SK-N-SH treated with all-trans-retinoic acid at 6 μM for 48 hours (cell line): ENCODE measurements around the gene MPZL2.

Source experiments
- ATAC-seq: fragments of 200-7000 bp; cut with Tn5 transposase; 3 replicates; pipeline ENCODE4 v1.9.1; 2020; ENCODE audit warnings: mild to moderate bottlenecking, moderate library complexity
- ARNTL ChIP-seq: fragments of 450-650 bp; formaldehyde crosslinking; IDR thresholded peaks from 2 replicates; pipeline ENCODE4 v1.5.0; 2020; ENCODE audit warnings: low read depth, mild to moderate bottlenecking, moderate library complexity, borderline replicate concordance
- BACH2 ChIP-seq: fragments of 250-450 bp; sonication (Bioruptor Pico); IDR thresholded peaks from 2 replicates; pipeline ENCODE4 v1.9.0; 2021; ENCODE audit warnings: mild to moderate bottlenecking, borderline replicate concordance
- CSDC2 ChIP-seq: fragments of 250-450 bp; sonication (Bioruptor Pico); IDR thresholded peaks from 2 replicates; pipeline ENCODE4 v1.5.0; 2020; ENCODE audit warnings: mild to moderate bottlenecking, moderate library complexity
- ESRRG ChIP-seq: fragments of 250-450 bp; sonication (Bioruptor Pico); IDR thresholded peaks from 2 replicates; pipeline ENCODE4 v1.6.1; 2021; ENCODE audit warnings: mild to moderate bottlenecking
- GLIS3 ChIP-seq: fragments of 250-450 bp; sonication (Bioruptor Pico); IDR thresholded peaks from 2 replicates; pipeline ENCODE4 v1.5.0; 2020; ENCODE audit warnings: mild to moderate bottlenecking, moderate library complexity
- ISL1 ChIP-seq: fragments of 250-450 bp; sonication (Bioruptor Pico); IDR thresholded peaks from 2 replicates; pipeline ENCODE4 v2.1.2; 2022; ENCODE audit warnings: mild to moderate bottlenecking, moderate library complexity
- OSR1 ChIP-seq: fragments of 250-450 bp; sonication (Bioruptor Pico); IDR thresholded peaks from 2 replicates; pipeline ENCODE4 v1.8.0; 2022; ENCODE audit warnings: moderate library complexity, mild to moderate bottlenecking, inconsistent platforms
- PPARA ChIP-seq: fragments of 250-450 bp; sonication (Bioruptor Pico); IDR thresholded peaks from 2 replicates; pipeline ENCODE4 v1.5.0; 2020; ENCODE audit warnings: mild to moderate bottlenecking, borderline replicate concordance
- RARB ChIP-seq: fragments of 250-450 bp; sonication (Bioruptor Pico); IDR thresholded peaks from 2 replicates; pipeline ENCODE4 v1.8.0; 2021; ENCODE audit warnings: mild to moderate bottlenecking, moderate library complexity
- SNAI2 ChIP-seq: fragments of 250-450 bp; sonication (Bioruptor Pico); IDR thresholded peaks from 2 replicates; pipeline ENCODE4 v1.5.0; 2020; ENCODE audit warnings: mild to moderate bottlenecking, moderate library complexity
- TCF4 ChIP-seq: fragments of 250-450 bp; sonication (Bioruptor Pico); IDR thresholded peaks from 2 replicates; pipeline ENCODE4 v1.8.0; 2021; ENCODE audit warnings: mild to moderate bottlenecking, moderate library complexity, borderline replicate concordance
- TOX ChIP-seq: fragments of 250-450 bp; sonication (Bioruptor Pico); IDR thresholded peaks from 2 replicates; pipeline ENCODE4 v1.8.0; 2021; ENCODE audit warnings: mild to moderate bottlenecking, moderate library complexity, borderline replicate concordance
- ZC3H10 ChIP-seq: fragments of 250-450 bp; sonication (Bioruptor Pico); IDR thresholded peaks from 2 replicates; pipeline ENCODE4 v1.5.1; 2021; ENCODE audit warnings: mild to moderate bottlenecking, moderate library complexity
- ZFP3 ChIP-seq: fragments of 250-450 bp; sonication (Bioruptor Pico); IDR thresholded peaks from 2 replicates; pipeline ENCODE4 v1.5.0; 2020; ENCODE audit warnings: mild to moderate bottlenecking, moderate library complexity
- ZFP30 ChIP-seq: fragments of 450-650 bp; formaldehyde crosslinking; IDR thresholded peaks from 2 replicates; pipeline ENCODE4 v1.5.0; 2022; ENCODE audit warnings: mild to moderate bottlenecking, moderate library complexity
- ZNF565 ChIP-seq: fragments of 450-650 bp; formaldehyde crosslinking; conservative IDR thresholded peaks from 2 replicates; pipeline ENCODE4 v1.5.0; 2020; ENCODE audit warnings: low read depth, mild to moderate bottlenecking, moderate library complexity
- ZNF70 ChIP-seq: fragments of 450-650 bp; formaldehyde crosslinking; IDR thresholded peaks from 2 replicates; pipeline ENCODE4 v1.5.0; 2020; ENCODE audit warnings: mild to moderate bottlenecking, moderate library complexity
- ZNF8 ChIP-seq: fragments of 450-650 bp; formaldehyde crosslinking; IDR thresholded peaks from 2 replicates; pipeline ENCODE4 v1.5.0; 2020; ENCODE audit warnings: mild to moderate bottlenecking, moderate library complexity
- TF ChIP-seq, protein P1 (sequence below): fragments of 250-450 bp; sonication (Bioruptor Pico); IDR thresholded peaks from 2 replicates; pipeline ENCODE4 v1.5.1; 2021; ENCODE audit warnings: mild to moderate bottlenecking, moderate library complexity
- TF ChIP-seq, protein P2 (sequence below): fragments of 250-450 bp; sonication (Bioruptor Pico); IDR thresholded peaks from 2 replicates; pipeline ENCODE4 v1.8.0; 2020; ENCODE audit warnings: mild to moderate bottlenecking, moderate library complexity, borderline replicate concordance
- TF ChIP-seq, protein P3 (sequence below): fragments of 250-450 bp; sonication (Bioruptor Pico); IDR thresholded peaks from 2 replicates; pipeline ENCODE4 v1.5.0; 2020; ENCODE audit warnings: mild to moderate bottlenecking, moderate library complexity
- TF ChIP-seq, protein P4 (sequence below): fragments of 250-450 bp; sonication (Bioruptor Pico); IDR thresholded peaks from 2 replicates; pipeline ENCODE4 v1.8.0; 2021; ENCODE audit warnings: low read depth, mild to moderate bottlenecking, moderate library complexity, borderline replicate concordance
- TF ChIP-seq, protein P5 (sequence below): fragments of 250-450 bp; sonication (Bioruptor Pico); IDR thresholded peaks from 2 replicates; pipeline ENCODE4 v1.5.1; 2020; ENCODE audit warnings: low read depth, mild to moderate bottlenecking, moderate library complexity

MPZL2 gene

DNA sequence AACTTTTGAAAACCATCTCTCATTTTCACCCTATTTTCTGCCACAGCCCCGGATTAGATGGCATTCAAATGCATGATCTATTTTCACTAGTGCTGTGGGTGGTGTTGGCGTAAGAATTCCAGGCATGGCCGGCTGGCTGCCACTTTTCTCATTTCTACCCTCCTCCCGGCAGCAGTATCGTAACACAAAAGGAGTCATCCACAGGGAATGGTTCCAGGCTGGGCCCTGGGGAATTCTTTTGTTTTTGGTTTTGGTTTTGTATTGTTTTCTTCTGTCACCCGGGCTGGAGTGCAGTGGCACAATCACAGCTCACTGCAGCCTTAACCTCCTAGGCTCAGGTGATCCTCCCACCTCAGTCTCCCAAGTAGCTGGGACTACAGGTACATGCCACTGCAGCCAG is 53.1 kb downstream of the MPZL2 start:
- no peak for ATAC-seq
- TF ChIP-seq BACH2 (CRISPR knock-in tag) (no peak), ZC3H10 (CRISPR knock-in tag) (no peak), ARNTL (CRISPR knock-in tag) (no peak), SNAI2 (CRISPR knock-in tag) (no peak), ZNF70 (CRISPR knock-in tag) (no peak), RARB (CRISPR knock-in tag) (no peak), ZNF565 (no peak), ESRRG (CRISPR knock-in tag) (no peak), ZFP3 (CRISPR knock-in tag) (no peak), CSDC2 (CRISPR knock-in tag) (no peak), TOX (CRISPR knock-in tag) (no peak), OSR1 (CRISPR knock-in tag) (no peak), PPARA (CRISPR knock-in tag) (no peak), ZFP30 (no peak)
- TF ChIP-seq, protein P1, sequence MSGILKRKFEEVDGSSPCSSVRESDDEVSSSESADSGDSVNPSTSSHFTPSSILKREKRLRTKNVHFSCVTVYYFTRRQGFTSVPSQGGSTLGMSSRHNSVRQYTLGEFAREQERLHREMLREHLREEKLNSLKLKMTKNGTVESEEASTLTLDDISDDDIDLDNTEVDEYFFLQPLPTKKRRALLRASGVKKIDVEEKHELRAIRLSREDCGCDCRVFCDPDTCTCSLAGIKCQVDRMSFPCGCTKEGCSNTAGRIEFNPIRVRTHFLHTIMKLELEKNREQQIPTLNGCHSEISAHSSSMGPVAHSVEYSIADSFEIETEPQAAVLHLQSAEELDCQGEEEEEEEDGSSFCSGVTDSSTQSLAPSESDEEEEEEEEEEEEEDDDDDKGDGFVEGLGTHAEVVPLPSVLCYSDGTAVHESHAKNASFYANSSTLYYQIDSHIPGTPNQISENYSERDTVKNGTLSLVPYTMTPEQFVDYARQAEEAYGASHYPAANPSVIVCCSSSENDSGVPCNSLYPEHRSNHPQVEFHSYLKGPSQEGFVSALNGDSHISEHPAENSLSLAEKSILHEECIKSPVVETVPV (CRISPR knock-in tag) = no peak
- TF ChIP-seq, protein P2, sequence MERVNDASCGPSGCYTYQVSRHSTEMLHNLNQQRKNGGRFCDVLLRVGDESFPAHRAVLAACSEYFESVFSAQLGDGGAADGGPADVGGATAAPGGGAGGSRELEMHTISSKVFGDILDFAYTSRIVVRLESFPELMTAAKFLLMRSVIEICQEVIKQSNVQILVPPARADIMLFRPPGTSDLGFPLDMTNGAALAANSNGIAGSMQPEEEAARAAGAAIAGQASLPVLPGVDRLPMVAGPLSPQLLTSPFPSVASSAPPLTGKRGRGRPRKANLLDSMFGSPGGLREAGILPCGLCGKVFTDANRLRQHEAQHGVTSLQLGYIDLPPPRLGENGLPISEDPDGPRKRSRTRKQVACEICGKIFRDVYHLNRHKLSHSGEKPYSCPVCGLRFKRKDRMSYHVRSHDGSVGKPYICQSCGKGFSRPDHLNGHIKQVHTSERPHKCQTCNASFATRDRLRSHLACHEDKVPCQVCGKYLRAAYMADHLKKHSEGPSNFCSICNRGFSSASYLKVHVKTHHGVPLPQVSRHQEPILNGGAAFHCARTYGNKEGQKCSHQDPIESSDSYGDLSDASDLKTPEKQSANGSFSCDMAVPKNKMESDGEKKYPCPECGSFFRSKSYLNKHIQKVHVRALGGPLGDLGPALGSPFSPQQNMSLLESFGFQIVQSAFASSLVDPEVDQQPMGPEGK (CRISPR knock-in tag) = no peak
- TF ChIP-seq, protein P3, sequence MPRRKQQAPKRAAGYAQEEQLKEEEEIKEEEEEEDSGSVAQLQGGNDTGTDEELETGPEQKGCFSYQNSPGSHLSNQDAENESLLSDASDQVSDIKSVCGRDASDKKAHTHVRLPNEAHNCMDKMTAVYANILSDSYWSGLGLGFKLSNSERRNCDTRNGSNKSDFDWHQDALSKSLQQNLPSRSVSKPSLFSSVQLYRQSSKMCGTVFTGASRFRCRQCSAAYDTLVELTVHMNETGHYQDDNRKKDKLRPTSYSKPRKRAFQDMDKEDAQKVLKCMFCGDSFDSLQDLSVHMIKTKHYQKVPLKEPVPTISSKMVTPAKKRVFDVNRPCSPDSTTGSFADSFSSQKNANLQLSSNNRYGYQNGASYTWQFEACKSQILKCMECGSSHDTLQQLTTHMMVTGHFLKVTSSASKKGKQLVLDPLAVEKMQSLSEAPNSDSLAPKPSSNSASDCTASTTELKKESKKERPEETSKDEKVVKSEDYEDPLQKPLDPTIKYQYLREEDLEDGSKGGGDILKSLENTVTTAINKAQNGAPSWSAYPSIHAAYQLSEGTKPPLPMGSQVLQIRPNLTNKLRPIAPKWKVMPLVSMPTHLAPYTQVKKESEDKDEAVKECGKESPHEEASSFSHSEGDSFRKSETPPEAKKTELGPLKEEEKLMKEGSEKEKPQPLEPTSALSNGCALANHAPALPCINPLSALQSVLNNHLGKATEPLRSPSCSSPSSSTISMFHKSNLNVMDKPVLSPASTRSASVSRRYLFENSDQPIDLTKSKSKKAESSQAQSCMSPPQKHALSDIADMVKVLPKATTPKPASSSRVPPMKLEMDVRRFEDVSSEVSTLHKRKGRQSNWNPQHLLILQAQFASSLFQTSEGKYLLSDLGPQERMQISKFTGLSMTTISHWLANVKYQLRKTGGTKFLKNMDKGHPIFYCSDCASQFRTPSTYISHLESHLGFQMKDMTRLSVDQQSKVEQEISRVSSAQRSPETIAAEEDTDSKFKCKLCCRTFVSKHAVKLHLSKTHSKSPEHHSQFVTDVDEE = no peak
- TF ChIP-seq, protein P4, sequence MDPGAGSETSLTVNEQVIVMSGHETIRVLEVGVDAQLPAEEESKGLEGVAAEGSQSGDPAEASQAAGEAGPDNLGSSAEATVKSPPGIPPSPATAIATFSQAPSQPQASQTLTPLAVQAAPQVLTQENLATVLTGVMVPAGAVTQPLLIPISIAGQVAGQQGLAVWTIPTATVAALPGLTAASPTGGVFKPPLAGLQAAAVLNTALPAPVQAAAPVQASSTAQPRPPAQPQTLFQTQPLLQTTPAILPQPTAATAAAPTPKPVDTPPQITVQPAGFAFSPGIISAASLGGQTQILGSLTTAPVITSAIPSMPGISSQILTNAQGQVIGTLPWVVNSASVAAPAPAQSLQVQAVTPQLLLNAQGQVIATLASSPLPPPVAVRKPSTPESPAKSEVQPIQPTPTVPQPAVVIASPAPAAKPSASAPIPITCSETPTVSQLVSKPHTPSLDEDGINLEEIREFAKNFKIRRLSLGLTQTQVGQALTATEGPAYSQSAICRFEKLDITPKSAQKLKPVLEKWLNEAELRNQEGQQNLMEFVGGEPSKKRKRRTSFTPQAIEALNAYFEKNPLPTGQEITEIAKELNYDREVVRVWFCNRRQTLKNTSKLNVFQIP (CRISPR knock-in tag) = no peak
- TF ChIP-seq, protein P5, sequence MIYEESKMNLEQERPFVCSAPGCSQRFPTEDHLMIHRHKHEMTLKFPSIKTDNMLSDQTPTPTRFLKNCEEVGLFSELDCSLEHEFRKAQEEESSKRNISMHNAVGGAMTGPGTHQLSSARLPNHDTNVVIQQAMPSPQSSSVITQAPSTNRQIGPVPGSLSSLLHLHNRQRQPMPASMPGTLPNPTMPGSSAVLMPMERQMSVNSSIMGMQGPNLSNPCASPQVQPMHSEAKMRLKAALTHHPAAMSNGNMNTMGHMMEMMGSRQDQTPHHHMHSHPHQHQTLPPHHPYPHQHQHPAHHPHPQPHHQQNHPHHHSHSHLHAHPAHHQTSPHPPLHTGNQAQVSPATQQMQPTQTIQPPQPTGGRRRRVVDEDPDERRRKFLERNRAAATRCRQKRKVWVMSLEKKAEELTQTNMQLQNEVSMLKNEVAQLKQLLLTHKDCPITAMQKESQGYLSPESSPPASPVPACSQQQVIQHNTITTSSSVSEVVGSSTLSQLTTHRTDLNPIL (CRISPR knock-in tag) = no peak

DNA sequence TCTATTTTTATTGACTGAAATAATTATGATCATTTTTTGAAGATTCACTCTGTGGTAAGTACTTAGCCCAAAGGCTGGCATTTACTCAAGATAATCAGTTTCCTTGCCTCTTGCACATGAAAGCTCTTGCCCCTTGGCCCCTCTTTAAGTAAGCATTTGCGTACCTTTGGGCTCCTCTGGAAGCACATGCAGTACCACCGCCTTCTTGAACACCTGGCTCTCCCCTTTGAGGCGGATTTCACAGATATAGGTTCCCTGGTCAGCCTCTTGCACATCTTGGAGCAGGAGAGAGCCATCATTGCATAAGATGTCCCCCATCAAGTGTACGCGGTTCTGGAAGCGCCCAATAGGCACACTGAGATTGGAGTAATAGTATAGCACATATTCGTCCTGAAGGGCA is 53.8 kb downstream of the MPZL2 start:
- TF ChIP-seq ZNF70 (CRISPR knock-in tag) (no peak), BACH2 (CRISPR knock-in tag) (no peak), ISL1 (CRISPR knock-in tag) (no peak), ZNF8 (CRISPR knock-in tag) (no peak), ESRRG (CRISPR knock-in tag) (no peak), GLIS3 (no peak), OSR1 (CRISPR knock-in tag) (no peak), ZC3H10 (CRISPR knock-in tag) (no peak), ARNTL (CRISPR knock-in tag) (no peak), CSDC2 (CRISPR knock-in tag) (no peak), TOX (CRISPR knock-in tag) (no peak), TCF4 (no peak), SNAI2 (CRISPR knock-in tag) (no peak), PPARA (CRISPR knock-in tag) (no peak), RARB (CRISPR knock-in tag) (no peak)
- TF ChIP-seq, protein P5 (CRISPR knock-in tag) = no peak
- no peak for ATAC-seq
